HG02884 (cell line): ENCODE data around the gene SLC37A2.
"Not testable (repeated sequence)": the region's sequence is repeated elsewhere in the genome, so short reads cannot be mapped to it uniquely, and the experiment has no call there.

Experiments used
- ATAC-seq: cut with Tn5 transposase; IDR thresholded peaks from one replicate; pipeline ENCODE4 v1.9.1; 2021; ENCODE audit warnings: mild to moderate bottlenecking, moderate library complexity; ENCODE audit not compliant: unreplicated experiment

The SLC37A2 gene

GRCh38 chr11:125062931-125063428 is at the start of gene SLC37A2:
Gene SLC37A2, plus strand, starts transcription at chr11:125063305. Its CDS starts 63 bp downstream, at chr11:125063368.
- ATAC-seq = peak; percentile 93

GRCh38 chr11:125016413-125016812 is 46.7 kb upstream of the SLC37A2 start:
- no peak for ATAC-seq

GRCh38 chr11:125020342-125020741 is 42.8 kb upstream of the SLC37A2 start:
- ATAC-seq = no peak

GRCh38 chr11:125022551-125022950 is 40.6 kb upstream of the SLC37A2 start:
- ATAC-seq = no peak

GRCh38 chr11:125025968-125026367 is 37.1 kb upstream of the SLC37A2 start:
- no peak for ATAC-seq

- not testable (repeated sequence) for ATAC-seq
Measured at GRCh38 chr11:125029431-125029830, 33.7 kb upstream of the SLC37A2 start.

GRCh38 chr11:125036933-125037332 is 26.2 kb upstream of the SLC37A2 start:
- ATAC-seq = no peak

- ATAC-seq = no peak
Measured at GRCh38 chr11:125049164-125049792, 13.8 kb upstream of the SLC37A2 start.

- no peak for ATAC-seq
Measured at GRCh38 chr11:125052047-125052446, 11.1 kb upstream of the SLC37A2 start.

- ATAC-seq = no peak
Measured at GRCh38 chr11:125053167-125053566, 9.9 kb upstream of the SLC37A2 start.

GRCh38 chr11:125055107-125055715 is 7.9 kb upstream of the SLC37A2 start:
- ATAC-seq = no peak

- not testable (repeated sequence) for ATAC-seq
Measured at GRCh38 chr11:125056111-125056510, 7.0 kb upstream of the SLC37A2 start.

- no peak for ATAC-seq
Measured at GRCh38 chr11:125056931-125057692, 6.0 kb upstream of the SLC37A2 start.

- ATAC-seq = no peak
Measured at GRCh38 chr11:125057693-125058016, 5.5 kb upstream of the SLC37A2 start.

- no peak for ATAC-seq
Measured at GRCh38 chr11:125061281-125061680, 1.8 kb upstream of the SLC37A2 start.

GRCh38 chr11:125062218-125062930 is 731 bp upstream of the SLC37A2 start:
- ATAC-seq = peak; percentile 1

GRCh38 chr11:125063429-125064043 is 431 bp downstream of the SLC37A2 start:
- ATAC-seq = peak; percentile 18

- no peak for ATAC-seq
Measured at GRCh38 chr11:125064070-125064469, 965 bp downstream of the SLC37A2 start.

- ATAC-seq = no peak
Measured at GRCh38 chr11:125068368-125068767, 5.3 kb downstream of the SLC37A2 start.

GRCh38 chr11:125069008-125069407 is 5.9 kb downstream of the SLC37A2 start:
- ATAC-seq = no peak

- ATAC-seq = no peak
Measured at GRCh38 chr11:125069796-125070195, 6.7 kb downstream of the SLC37A2 start.
